Effector memory CD8-positive, alpha-beta T cell (primary cell): Measurements from ENCODE around the gene ATG7.
"Not testable (repeated sequence)": the region's sequence is repeated elsewhere in the genome, so short reads cannot be mapped to it uniquely, and the experiment has no call there.

ENCODE experiments used
- ATAC-seq: fragments of 150-1000 bp; cut with Tn5 transposase; replicated peaks from 2 replicates; pipeline ENCODE4 v1.10.0; 2021; ENCODE audit warnings: mild to moderate bottlenecking, moderate library complexity
- DNase-seq, 3 experiments: peaks; one replicate each; pipeline ENCODE4 v3.0.0; 2021
- H3K27ac Mint-ChIP-seq, 2 donors: one replicate each; pipeline ENCODE4 v1.8.0; 2022; ENCODE audit warnings: mild to moderate bottlenecking in 2 of 2, mixed read lengths in 2 of 2, moderate library complexity in 2 of 2
- H3K27me3 Mint-ChIP-seq, 2 donors: one replicate each; pipeline ENCODE4 v1.8.0; 2022; ENCODE audit warnings: mixed read lengths in 2 of 2
- H3K36me3 Mint-ChIP-seq: one replicate; pipeline ENCODE4 v1.8.0; 2022; ENCODE audit warnings: mild to moderate bottlenecking, moderate library complexity, mixed read lengths; ENCODE audit not compliant: insufficient read depth
- H3K4me1 Mint-ChIP-seq, 2 donors: one replicate each; pipeline ENCODE4 v1.8.0; 2022; ENCODE audit warnings: low read depth in 2 of 2, mixed read lengths in 2 of 2
- H3K4me3 Mint-ChIP-seq, 2 donors: one replicate each; pipeline ENCODE4 v1.8.0; 2022; ENCODE audit warnings: mild to moderate bottlenecking in 2 of 2, mixed read lengths in 2 of 2, moderate library complexity in 2 of 2
- H3K9me3 Mint-ChIP-seq, 2 donors: one replicate each; pipeline ENCODE4 v1.8.0; 2022; ENCODE audit warnings: mixed read lengths in 2 of 2

Gene ATG7

GRCh38 chr3:11450015-11450414 lies 177.8 kb downstream of the ATG7 start:
- no peak for ATAC-seq
- H3K4me3 Mint-ChIP-seq = no peak overlapping the region
- no peak for DNase-seq
- no peaks in the 10 kb centered on the region for H3K27me3 Mint-ChIP-seq
- no peaks in the 10 kb centered on the region for H3K36me3 Mint-ChIP-seq
- H3K9me3 Mint-ChIP-seq = peaks cover 0 to 1% of the 10 kb centered on the region in 2 donors
- H3K4me1 Mint-ChIP-seq = no peaks in the 10 kb centered on the region
- H3K27ac Mint-ChIP-seq = no peak overlapping the region

- Mint-ChIP-seq H3K27me3 (no peaks in the 10 kb centered on the region), H3K27ac (peak overlapping the region in 1 of 2 donors; percentile 19), H3K4me1 (no peaks in the 10 kb centered on the region), H3K9me3 (no peaks in the 10 kb centered on the region), H3K36me3 (no peaks in the 10 kb centered on the region), H3K4me3 (no peak overlapping the region)
- no peak for ATAC-seq
- no peak for DNase-seq
These were observed 180.1 kb downstream of the ATG7 start for GRCh38 chr3:11452312-11452711.

GRCh38 chr3:11452885-11453847 lies 181.0 kb downstream of the ATG7 start:
- no peak for DNase-seq
- H3K4me1 Mint-ChIP-seq = no peaks in the 10 kb centered on the region

GRCh38 chr3:11455956-11456355 lies 183.8 kb downstream of the ATG7 start:
- H3K4me3 Mint-ChIP-seq = no peak overlapping the region
- no peaks in the 10 kb centered on the region for H3K9me3 Mint-ChIP-seq
- no peak overlapping the region for H3K27ac Mint-ChIP-seq
- H3K36me3 Mint-ChIP-seq = no peaks in the 10 kb centered on the region
- H3K27me3 Mint-ChIP-seq = no peaks in the 10 kb centered on the region
- H3K4me1 Mint-ChIP-seq = peaks cover 0 to 3% of the 10 kb centered on the region in 2 donors
- DNase-seq = no peak
- ATAC-seq = no peak

More at GRCh38 chr3:11452885-11453847, 181.0 kb downstream of the ATG7 start:
- Mint-ChIP-seq H3K27ac (no peak overlapping the region), H3K36me3 (no peaks in the 10 kb centered on the region), H3K27me3 (no peaks in the 10 kb centered on the region), H3K9me3 (no peaks in the 10 kb centered on the region), H3K4me3 (no peak overlapping the region)
- no peak for ATAC-seq

GRCh38 chr3:11457135-11457534 lies 184.9 kb downstream of the ATG7 start:
- H3K4me1 Mint-ChIP-seq = peaks cover 0 to 3% of the 10 kb centered on the region in 2 donors
- no peak overlapping the region for H3K4me3 Mint-ChIP-seq
- H3K36me3 Mint-ChIP-seq = no peaks in the 10 kb centered on the region
- no peak for ATAC-seq
- DNase-seq = no peak
- H3K27ac Mint-ChIP-seq = no peak overlapping the region
- H3K9me3 Mint-ChIP-seq = no peaks in the 10 kb centered on the region
- no peaks in the 10 kb centered on the region for H3K27me3 Mint-ChIP-seq

- ATAC-seq = no peak
- no peak overlapping the region for H3K27ac Mint-ChIP-seq
- H3K9me3 Mint-ChIP-seq = no peaks in the 10 kb centered on the region
- H3K27me3 Mint-ChIP-seq = no peaks in the 10 kb centered on the region
- H3K4me3 Mint-ChIP-seq = no peak overlapping the region
- no peak for DNase-seq
- H3K36me3 Mint-ChIP-seq = no peaks in the 10 kb centered on the region
- H3K4me1 Mint-ChIP-seq = peaks cover 0 to 3% of the 10 kb centered on the region in 2 donors
These were observed 187.1 kb downstream of the ATG7 start for GRCh38 chr3:11459186-11459824.

GRCh38 chr3:11461226-11461625 lies 189.0 kb downstream of the ATG7 start:
- Mint-ChIP-seq H3K36me3 (no peaks in the 10 kb centered on the region), H3K4me3 (no peak overlapping the region), H3K27ac (no peak overlapping the region), H3K4me1 (peaks cover 0 to 3% of the 10 kb centered on the region in 2 donors), H3K9me3 (no peaks in the 10 kb centered on the region), H3K27me3 (no peaks in the 10 kb centered on the region)
- DNase-seq (no peak), ATAC-seq (no peak)

- H3K27ac Mint-ChIP-seq, H3K9me3 Mint-ChIP-seq, H3K4me3 Mint-ChIP-seq, H3K27me3 Mint-ChIP-seq, H3K36me3 Mint-ChIP-seq, ATAC-seq, DNase-seq, H3K4me1 Mint-ChIP-seq: not testable (repeated sequence)
These were observed 190.5 kb downstream of the ATG7 start for GRCh38 chr3:11462673-11463072.

GRCh38 chr3:11463591-11463990 lies 191.4 kb downstream of the ATG7 start:
- DNase-seq (no peak), ATAC-seq (no peak)
- no peaks in the 10 kb centered on the region for H3K9me3 Mint-ChIP-seq
- peaks cover 0 to 3% of the 10 kb centered on the region in 2 donors for H3K4me1 Mint-ChIP-seq
- peak overlapping the region in 1 of 2 donors; percentile 61 for H3K27ac Mint-ChIP-seq
- no peaks in the 10 kb centered on the region for H3K36me3 Mint-ChIP-seq
- H3K4me3 Mint-ChIP-seq = no peak overlapping the region
- no peaks in the 10 kb centered on the region for H3K27me3 Mint-ChIP-seq

GRCh38 chr3:11464356-11464755 lies 192.2 kb downstream of the ATG7 start:
- H3K4me3 Mint-ChIP-seq = no peak overlapping the region
- DNase-seq (no peak), ATAC-seq (no peak)
- peaks cover 0 to 3% of the 10 kb centered on the region in 2 donors for H3K4me1 Mint-ChIP-seq
- H3K27ac Mint-ChIP-seq = no peak overlapping the region
- no peaks in the 10 kb centered on the region for H3K27me3 Mint-ChIP-seq
- no peaks in the 10 kb centered on the region for H3K36me3 Mint-ChIP-seq
- H3K9me3 Mint-ChIP-seq = no peaks in the 10 kb centered on the region

GRCh38 chr3:11465744-11466616 lies 193.8 kb downstream of the ATG7 start:
- no peaks in the 10 kb centered on the region for H3K4me1 Mint-ChIP-seq
- no peaks in the 10 kb centered on the region for H3K36me3 Mint-ChIP-seq
- H3K4me3 Mint-ChIP-seq = no peak overlapping the region
- no peaks in the 10 kb centered on the region for H3K9me3 Mint-ChIP-seq
- no peak overlapping the region for H3K27ac Mint-ChIP-seq
- DNase-seq (no peak), ATAC-seq (no peak)
- H3K27me3 Mint-ChIP-seq = no peaks in the 10 kb centered on the region

- no peak for DNase-seq
- Mint-ChIP-seq H3K36me3 (no peaks in the 10 kb centered on the region), H3K27ac (no peak overlapping the region), H3K4me1 (no peaks in the 10 kb centered on the region), H3K4me3 (no peak overlapping the region), H3K9me3 (no peaks in the 10 kb centered on the region), H3K27me3 (no peaks in the 10 kb centered on the region)
- ATAC-seq = no peak
These were observed 195.7 kb downstream of the ATG7 start for GRCh38 chr3:11467875-11468274.
